ENCODE data around the gene PURA. TPM values are rescaled to one million over a fixed set of nuclear protein-coding genes. Genes with fewer than 3 reads are reported as not detected.
A peak's percentile ranks its signal among the peaks of the same experiment; 100 is the strongest.

The PURA gene
- total RNA-seq, 1 experiment from 2014 or later = 16.9 TPM

- Histone ChIP-seq H3K4me1 (ENCODE audit: control insufficient read depth, insufficient read depth, low read length) (peaks cover 6% of the 10 kb centered on the region; the same call in 1 of the 2 replicates), H3K27me3 (ENCODE audit: control insufficient read depth, insufficient read depth, low read length) (no peaks in the 10 kb centered on the region), H3K36me3 (ENCODE audit: control insufficient read depth, insufficient read depth, low read length) (no peaks in the 10 kb centered on the region), H3K9me3 (ENCODE audit: control insufficient read depth, insufficient read depth, low read depth, low read length) (no peaks in the 10 kb centered on the region), H3K4me3 (ENCODE audit: low read depth in 2 of 2, low read length in 2 of 2) (no peak overlapping the region), H3K27ac (ENCODE audit: low read length) (no peak overlapping the region)
- DNase-seq (ENCODE audit: low read depth, low spot score) = no peak
- BruUV-seq (replicated peaks) = no TSS peak
- intact Hi-C loops (cut with micrococcal nuclease; ENCODE audit: unreplicated experiment) (no loop called here), in situ Hi-C loops (cut with HindIII; ENCODE audit: low pct_unique_long_range_greater_than_20kb, low sequenced_read_pairs) (no loop called here)
- peak; percentile 11; the same call in 1 of the 2 replicates for TF ChIP-seq CTCF (IDR thresholded peaks at IDR 0.05)
- TF ChIP-seq POLR2AphosphoS5 (IDR thresholded peaks at IDR 0.05; ENCODE audit: low read depth, low read length) = no peak
- CTCF ChIA-PET = no interaction called here
- no peak for ATAC-seq
- POLR2A ChIA-PET = interaction anchor here (0.7 kb wide), 1 partner anchor 51 kb away, joined by 4 read pairs; no protein-coding TSS in a partner anchor
Measured at GRCh38 chr5:140169410-140169809, 55.5 kb downstream of the PURA start.

- H3K4me3 ChIP-seq (ENCODE audit: low read depth in 2 of 2, low read length in 2 of 2) = no peak overlapping the region
- BruUV-seq (replicated peaks) = no TSS peak
- H3K36me3 ChIP-seq (ENCODE audit: control insufficient read depth, insufficient read depth, low read length) = no peaks in the 10 kb centered on the region
- ChIA-PET CTCF (no interaction called here), POLR2A (no interaction called here)
- H3K4me1 ChIP-seq (ENCODE audit: control insufficient read depth, insufficient read depth, low read length) = peaks cover 13% of the 10 kb centered on the region
- no peak for TF ChIP-seq SIN3A (IDR thresholded peaks at IDR 0.05; ENCODE audit: borderline replicate concordance, insufficient read depth, low read depth, low read length)
- TF ChIP-seq REST (IDR thresholded peaks at IDR 0.05; ENCODE audit: insufficient read depth in 1 of 2, low read depth in 2 of 2, low read length in 1 of 2) = no peak
- TF ChIP-seq CTCF (IDR thresholded peaks at IDR 0.05) = no peak
- TF ChIP-seq TCF7L2 (IDR thresholded peaks at IDR 0.05; ENCODE audit: low read depth, low read length) = no peak
- TF ChIP-seq POLR2AphosphoS5 (IDR thresholded peaks at IDR 0.05; ENCODE audit: low read depth, low read length) = no peak
- in situ Hi-C loops (cut with HindIII; ENCODE audit: low pct_unique_long_range_greater_than_20kb, low sequenced_read_pairs) (no loop called here), intact Hi-C loops (cut with micrococcal nuclease; ENCODE audit: unreplicated experiment) (no loop called here)
- no peak overlapping the region for H3K27ac ChIP-seq (ENCODE audit: low read length)
- DNase-seq (ENCODE audit: low read depth, low spot score) = no peak
- H3K27me3 ChIP-seq (ENCODE audit: control insufficient read depth, insufficient read depth, low read length) = no peaks in the 10 kb centered on the region
- ATAC-seq = no peak
- no peaks in the 10 kb centered on the region for H3K9me3 ChIP-seq (ENCODE audit: control insufficient read depth, insufficient read depth, low read depth, low read length)
Measured at GRCh38 chr5:140172483-140172882, 58.6 kb downstream of the PURA start.

Measured in Panc1 (cell line).